GM12878 (cell line): ENCODE results near the gene GRIN2A. TPM values are rescaled to one million over a fixed set of nuclear protein-coding genes. Genes with fewer than 3 reads are reported as not detected.

Source experiments
- ATAC-seq: fragments of 200-7000 bp; cut with Tn5 transposase; 3 replicates; pipeline ENCODE4 v1.9.1; 2020; ENCODE audit warnings: mild to moderate bottlenecking, moderate library complexity
- BruUV-seq: library from RNA; stranded (reverse); fragments of 400-500 nt; replicated peaks from 2 replicates; lab custom pipeline; 2021; lab: Mats Ljungman, UMichigan
- CTCF ChIA-PET: fragments of 300-600 bp; sonication (Branson Sonifier 250); formaldehyde crosslinking; extraction: SDS; loops from one replicate; lab custom pipeline; 2021; ENCODE audit warnings: inconsistent platforms; lab: Yijun Ruan, JAX
- POLR2A ChIA-PET: fragments of 350-600 bp; formaldehyde crosslinking; extraction: SDS; loops from one replicate; lab custom pipeline; 2021; ENCODE audit warnings: inconsistent platforms; lab: Charles Lee
- RAD21 ChIA-PET: fragments of 300-600 bp; sonication (Branson Sonifier 250); formaldehyde crosslinking; loops from one replicate; lab custom pipeline; 2023; ENCODE audit warnings: antibody characterized with exemption; ENCODE audit not compliant: unreplicated experiment; lab: Charles Lee
- SMC1A ChIA-PET: fragments of 300-600 bp; sonication (Branson Sonifier 250); formaldehyde crosslinking; loops from one replicate; lab custom pipeline; 2023; ENCODE audit not compliant: unreplicated experiment, uncharacterized antibody; lab: Charles Lee
- DNase-seq: peaks from one replicate; pipeline ENCODE4 v3.0.0-alpha.2; 2011; ENCODE audit warnings: low read depth, low spot score
- FAIRE-seq: peaks from 3 replicates; lab custom pipeline; 2011; peaks lifted over from hg19 to GRCh38; lab: Jason Lieb, UNC
- H2AFZ ChIP-seq: 2 replicates; pipeline ENCODE4 v1.6.0; 2011; ENCODE audit warnings: low read depth, low read length, control low read depth; ENCODE audit not compliant: control insufficient read depth
- H3K27ac ChIP-seq: 2 replicates; pipeline ENCODE4 v1.5.1; 2011; ENCODE audit warnings: control low read depth; ENCODE audit not compliant: control insufficient read depth, insufficient read depth
- H3K27me3 ChIP-seq, 2 experiments: replicated peaks in 1 of 2; 2 replicates each; pipeline versions ENCODE4 v1.6.0 to v1.6.1; 2011; ENCODE audit warnings: low read length in 1 of 2; ENCODE audit not compliant: control insufficient read depth in 2 of 2, insufficient read depth in 2 of 2
- H3K36me3 ChIP-seq, 2 experiments: 2 replicates each; pipeline ENCODE4 v1.5.1; 2011; ENCODE audit warnings: low read length in 1 of 2; ENCODE audit not compliant: control insufficient read depth in 2 of 2, insufficient read depth in 2 of 2
- H3K4me1 ChIP-seq: 2 replicates; pipeline ENCODE4 v1.6.1; 2011; ENCODE audit warnings: mild to moderate bottlenecking, low read length, moderate library complexity, mixed read lengths; ENCODE audit not compliant: control insufficient read depth, insufficient read depth
- H3K4me2 ChIP-seq: 2 replicates; pipeline ENCODE4 v1.6.0; 2011; ENCODE audit warnings: control low read depth; ENCODE audit not compliant: control insufficient read depth, insufficient read depth
- H3K4me3 ChIP-seq: fragments of 200-600 bp; sonication (generic); 2 replicates; pipeline ENCODE4 v1.5.1; 2016
- H3K79me2 ChIP-seq: 2 replicates; pipeline ENCODE4 v1.6.0; 2011; ENCODE audit warnings: low read length; ENCODE audit not compliant: control insufficient read depth, insufficient read depth
- H3K9ac ChIP-seq: 2 replicates; pipeline ENCODE4 v1.8.0; 2011; ENCODE audit warnings: low read length, control low read depth, mixed read lengths; ENCODE audit not compliant: control insufficient read depth, insufficient read depth
- H3K9me3 ChIP-seq: replicated peaks from 3 replicates; pipeline ENCODE4 v1.5.1; 2011; ENCODE audit warnings: mild to moderate bottlenecking, low read length; ENCODE audit not compliant: control insufficient read depth, insufficient read depth
- H4K20me1 ChIP-seq: 2 replicates; pipeline ENCODE4 v1.6.0; 2011; ENCODE audit not compliant: control insufficient read depth, insufficient read depth
- BCL11A ChIP-seq: IDR thresholded peaks from 2 replicates; pipeline ENCODE4 v1.6.1; 2011; ENCODE audit warnings: low read depth, low read length
- ETV6 ChIP-seq, 2 experiments: fragments of 450-650 bp in 1 of 2; IDR thresholded peaks in 1 of 2; conservative IDR thresholded peaks in 1 of 2; 2 replicates each; pipeline ENCODE4 v1.6.1; 2014; ENCODE audit warnings: antibody characterized with exemption in 1 of 2, borderline replicate concordance in 1 of 2, low read depth in 1 of 2, mild to moderate bottlenecking in 1 of 2, moderate library complexity in 1 of 2
- NFXL1 ChIP-seq: fragments of 450-650 bp; IDR thresholded peaks from 2 replicates; pipeline ENCODE4 v1.6.1; 2017; ENCODE audit warnings: antibody characterized with exemption, mild to moderate bottlenecking, borderline replicate concordance
- POU2F2 ChIP-seq: IDR thresholded peaks from 3 replicates; pipeline ENCODE4 v1.6.1; 2011; ENCODE audit warnings: low read depth, mild to moderate bottlenecking, low read length, borderline replicate concordance
- RCOR1 ChIP-seq: conservative IDR thresholded peaks from 2 replicates; pipeline ENCODE4 v1.6.1; 2012; ENCODE audit warnings: low read depth, low read length, improper control_type of control experiment
- STAT1 ChIP-seq: fragments of 450-650 bp; conservative IDR thresholded peaks from 2 replicates; pipeline ENCODE4 v1.6.1; 2014; ENCODE audit warnings: antibody characterized with exemption, mild to moderate bottlenecking
- YBX1 ChIP-seq: fragments of 450-650 bp; IDR thresholded peaks from 2 replicates; pipeline ENCODE4 v1.6.1; 2016; ENCODE audit warnings: antibody characterized with exemption
- ZNF207 ChIP-seq: fragments of 450-650 bp; IDR thresholded peaks from 2 replicates; pipeline ENCODE4 v1.6.1; 2014; ENCODE audit warnings: antibody characterized with exemption, mild to moderate bottlenecking, borderline replicate concordance
- WGBS: methylation state at CpG from one replicate; pipeline ENCODE4 v1.1.6; 2016; ENCODE audit warnings: low lambda C conversion rate; ENCODE audit not compliant: insufficient replicate concordance, insufficient coverage; ENCODE audit errors: missing lambda C conversion rate; 5-methylcytosine and 5-hydroxymethylcytosine counted together
- in situ Hi-C: fragments of 300-500 bp; cut with MboI; formaldehyde crosslinking; loops from 9 replicates; pipeline ENCODE4 v1.14.3; 2018; ENCODE audit warnings: mixed read lengths
- intact Hi-C: fragments of 100-400 bp; cut with micrococcal nuclease; formaldehyde crosslinking; loops from one replicate; pipeline ENCODE4 v1.14.2; 2022; ENCODE audit not compliant: unreplicated experiment
- polyA plus RNA-seq, 11 experiments: library from polyadenylated mRNA; depleted of rRNA in 4 of 11; unstranded in 6 of 11; stranded (reverse) in 5 of 11; fragments of >200 nt; fragmentation: Nextera tagmentation in 4 of 11; fragmentation: Illumina TruSeq in 1 of 11; extraction: Ambion mirVana in 4 of 11; extraction: Trizol in 1 of 11; gene quantifications; 1 replicate in 1 of 11; 2 replicates in 10 of 11; pipeline versions ENCODE4 v1.2.1 to v1.2.3, GENCODE V29; 2011 to 2016; ENCODE audit warnings: inconsistent platforms in 2 of 11, missing spikeins in 2 of 11, low read depth in 1 of 11
- total RNA-seq, 4 experiments: library from RNA; depleted of rRNA in 3 of 4; stranded (reverse); fragments of >200 nt in 3 of 4; fragmentation: Illumina TruSeq in 1 of 4; extraction: Trizol in 1 of 4; gene quantifications; 2 replicates each; pipeline versions ENCODE4 v1.2.1 to v1.2.3, GENCODE V29; 2013 to 2021
- TF ChIP-seq, protein P1 (sequence below): IDR thresholded peaks from 2 replicates; pipeline ENCODE4 v1.6.1; 2011; ENCODE audit warnings: low read depth, low read length, improper control_type of control experiment, borderline replicate concordance
- TF ChIP-seq, protein P2 (sequence below): fragments of 450-650 bp; IDR thresholded peaks from 2 replicates; pipeline ENCODE4 v1.6.1; 2017; ENCODE audit warnings: mild to moderate bottlenecking, moderate library complexity
- TF ChIP-seq, protein P3 (sequence below): IDR thresholded peaks from 2 replicates; pipeline ENCODE4 v1.6.1; 2012; ENCODE audit warnings: low read depth, low read length, improper control_type of control experiment
- TF ChIP-seq, protein P4 (sequence below): fragments of 450-650 bp; IDR thresholded peaks from 2 replicates; pipeline ENCODE4 v1.6.1; 2016; ENCODE audit warnings: mild to moderate bottlenecking
- TF ChIP-seq, protein P5 (sequence below): fragments of 450-650 bp; IDR thresholded peaks from 2 replicates; pipeline ENCODE4 v1.6.1; 2018; ENCODE audit warnings: mild to moderate bottlenecking, low read depth, moderate library complexity; ENCODE audit not compliant: partially characterized antibody

The GRIN2A gene
- total and polyA plus RNA-seq, 10 of the 15 experiments (the other 5 are each of a cell fraction or from before 2014, with no cell fraction given): 2.4 to 13.3 (median 7.3) TPM

DNA sequence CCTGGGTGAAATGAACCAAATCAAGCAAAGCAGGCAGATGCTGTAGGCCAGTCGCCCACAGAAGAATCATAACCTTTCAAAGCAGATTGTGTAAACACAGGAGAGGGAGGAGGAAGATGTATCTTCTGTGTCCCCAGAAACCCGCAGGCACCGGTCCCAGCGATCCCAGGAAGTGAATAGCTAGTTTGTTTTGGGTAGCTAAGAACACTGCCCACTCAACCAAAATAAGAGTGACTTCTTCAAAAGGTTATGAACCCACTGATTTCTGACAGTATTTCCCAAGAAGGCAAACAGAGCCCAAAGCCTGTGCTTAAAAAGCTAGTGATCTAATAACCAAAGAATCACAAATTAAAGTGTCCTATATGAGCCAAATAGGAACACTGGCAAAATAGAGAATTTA lies 67.8 kb downstream of the GRIN2A start:
- H3K36me3 ChIP-seq: no peaks in the 10 kb centered on the region; a peak in 1 of 4 replicates
- TF ChIP-seq YBX1 (no peak), ETV6 (conservative IDR thresholded peaks at IDR 0.05 in 1 of 2, IDR thresholded peaks at IDR 0.05 in 1 of 2; ENCODE audit: borderline replicate concordance in 1 of 2, low read depth in 1 of 2) (no peak), BCL11A (no peak), NFXL1 (no peak), ZNF207 (no peak), RCOR1 (no peak), STAT1 (no peak), POU2F2 (no peak)
- TF ChIP-seq, protein P1, sequence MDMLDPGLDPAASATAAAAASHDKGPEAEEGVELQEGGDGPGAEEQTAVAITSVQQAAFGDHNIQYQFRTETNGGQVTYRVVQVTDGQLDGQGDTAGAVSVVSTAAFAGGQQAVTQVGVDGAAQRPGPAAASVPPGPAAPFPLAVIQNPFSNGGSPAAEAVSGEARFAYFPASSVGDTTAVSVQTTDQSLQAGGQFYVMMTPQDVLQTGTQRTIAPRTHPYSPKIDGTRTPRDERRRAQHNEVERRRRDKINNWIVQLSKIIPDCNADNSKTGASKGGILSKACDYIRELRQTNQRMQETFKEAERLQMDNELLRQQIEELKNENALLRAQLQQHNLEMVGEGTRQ: no peak
- TF ChIP-seq, protein P2, sequence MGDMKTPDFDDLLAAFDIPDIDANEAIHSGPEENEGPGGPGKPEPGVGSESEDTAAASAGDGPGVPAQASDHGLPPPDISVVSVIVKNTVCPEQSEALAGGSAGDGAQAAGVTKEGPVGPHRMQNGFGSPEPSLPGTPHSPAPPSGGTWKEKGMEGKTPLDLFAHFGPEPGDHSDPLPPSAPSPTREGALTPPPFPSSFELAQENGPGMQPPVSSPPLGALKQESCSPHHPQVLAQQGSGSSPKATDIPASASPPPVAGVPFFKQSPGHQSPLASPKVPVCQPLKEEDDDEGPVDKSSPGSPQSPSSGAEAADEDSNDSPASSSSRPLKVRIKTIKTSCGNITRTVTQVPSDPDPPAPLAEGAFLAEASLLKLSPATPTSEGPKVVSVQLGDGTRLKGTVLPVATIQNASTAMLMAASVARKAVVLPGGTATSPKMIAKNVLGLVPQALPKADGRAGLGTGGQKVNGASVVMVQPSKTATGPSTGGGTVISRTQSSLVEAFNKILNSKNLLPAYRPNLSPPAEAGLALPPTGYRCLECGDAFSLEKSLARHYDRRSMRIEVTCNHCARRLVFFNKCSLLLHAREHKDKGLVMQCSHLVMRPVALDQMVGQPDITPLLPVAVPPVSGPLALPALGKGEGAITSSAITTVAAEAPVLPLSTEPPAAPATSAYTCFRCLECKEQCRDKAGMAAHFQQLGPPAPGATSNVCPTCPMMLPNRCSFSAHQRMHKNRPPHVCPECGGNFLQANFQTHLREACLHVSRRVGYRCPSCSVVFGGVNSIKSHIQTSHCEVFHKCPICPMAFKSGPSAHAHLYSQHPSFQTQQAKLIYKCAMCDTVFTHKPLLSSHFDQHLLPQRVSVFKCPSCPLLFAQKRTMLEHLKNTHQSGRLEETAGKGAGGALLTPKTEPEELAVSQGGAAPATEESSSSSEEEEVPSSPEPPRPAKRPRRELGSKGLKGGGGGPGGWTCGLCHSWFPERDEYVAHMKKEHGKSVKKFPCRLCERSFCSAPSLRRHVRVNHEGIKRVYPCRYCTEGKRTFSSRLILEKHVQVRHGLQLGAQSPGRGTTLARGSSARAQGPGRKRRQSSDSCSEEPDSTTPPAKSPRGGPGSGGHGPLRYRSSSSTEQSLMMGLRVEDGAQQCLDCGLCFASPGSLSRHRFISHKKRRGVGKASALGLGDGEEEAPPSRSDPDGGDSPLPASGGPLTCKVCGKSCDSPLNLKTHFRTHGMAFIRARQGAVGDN: no peak
- TF ChIP-seq, protein P3, sequence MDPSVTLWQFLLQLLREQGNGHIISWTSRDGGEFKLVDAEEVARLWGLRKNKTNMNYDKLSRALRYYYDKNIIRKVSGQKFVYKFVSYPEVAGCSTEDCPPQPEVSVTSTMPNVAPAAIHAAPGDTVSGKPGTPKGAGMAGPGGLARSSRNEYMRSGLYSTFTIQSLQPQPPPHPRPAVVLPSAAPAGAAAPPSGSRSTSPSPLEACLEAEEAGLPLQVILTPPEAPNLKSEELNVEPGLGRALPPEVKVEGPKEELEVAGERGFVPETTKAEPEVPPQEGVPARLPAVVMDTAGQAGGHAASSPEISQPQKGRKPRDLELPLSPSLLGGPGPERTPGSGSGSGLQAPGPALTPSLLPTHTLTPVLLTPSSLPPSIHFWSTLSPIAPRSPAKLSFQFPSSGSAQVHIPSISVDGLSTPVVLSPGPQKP: no peak
- TF ChIP-seq, protein P4, sequence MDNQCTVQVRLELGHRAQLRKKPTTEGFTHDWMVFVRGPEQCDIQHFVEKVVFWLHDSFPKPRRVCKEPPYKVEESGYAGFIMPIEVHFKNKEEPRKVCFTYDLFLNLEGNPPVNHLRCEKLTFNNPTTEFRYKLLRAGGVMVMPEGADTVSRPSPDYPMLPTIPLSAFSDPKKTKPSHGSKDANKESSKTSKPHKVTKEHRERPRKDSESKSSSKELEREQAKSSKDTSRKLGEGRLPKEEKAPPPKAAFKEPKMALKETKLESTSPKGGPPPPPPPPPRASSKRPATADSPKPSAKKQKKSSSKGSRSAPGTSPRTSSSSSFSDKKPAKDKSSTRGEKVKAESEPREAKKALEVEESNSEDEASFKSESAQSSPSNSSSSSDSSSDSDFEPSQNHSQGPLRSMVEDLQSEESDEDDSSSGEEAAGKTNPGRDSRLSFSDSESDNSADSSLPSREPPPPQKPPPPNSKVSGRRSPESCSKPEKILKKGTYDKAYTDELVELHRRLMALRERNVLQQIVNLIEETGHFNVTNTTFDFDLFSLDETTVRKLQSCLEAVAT: no peak
- TF ChIP-seq, protein P5, sequence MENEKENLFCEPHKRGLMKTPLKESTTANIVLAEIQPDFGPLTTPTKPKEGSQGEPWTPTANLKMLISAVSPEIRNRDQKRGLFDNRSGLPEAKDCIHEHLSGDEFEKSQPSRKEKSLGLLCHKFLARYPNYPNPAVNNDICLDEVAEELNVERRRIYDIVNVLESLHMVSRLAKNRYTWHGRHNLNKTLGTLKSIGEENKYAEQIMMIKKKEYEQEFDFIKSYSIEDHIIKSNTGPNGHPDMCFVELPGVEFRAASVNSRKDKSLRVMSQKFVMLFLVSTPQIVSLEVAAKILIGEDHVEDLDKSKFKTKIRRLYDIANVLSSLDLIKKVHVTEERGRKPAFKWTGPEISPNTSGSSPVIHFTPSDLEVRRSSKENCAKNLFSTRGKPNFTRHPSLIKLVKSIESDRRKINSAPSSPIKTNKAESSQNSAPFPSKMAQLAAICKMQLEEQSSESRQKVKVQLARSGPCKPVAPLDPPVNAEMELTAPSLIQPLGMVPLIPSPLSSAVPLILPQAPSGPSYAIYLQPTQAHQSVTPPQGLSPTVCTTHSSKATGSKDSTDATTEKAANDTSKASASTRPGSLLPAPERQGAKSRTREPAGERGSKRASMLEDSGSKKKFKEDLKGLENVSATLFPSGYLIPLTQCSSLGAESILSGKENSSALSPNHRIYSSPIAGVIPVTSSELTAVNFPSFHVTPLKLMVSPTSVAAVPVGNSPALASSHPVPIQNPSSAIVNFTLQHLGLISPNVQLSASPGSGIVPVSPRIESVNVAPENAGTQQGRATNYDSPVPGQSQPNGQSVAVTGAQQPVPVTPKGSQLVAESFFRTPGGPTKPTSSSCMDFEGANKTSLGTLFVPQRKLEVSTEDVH: no peak
- in situ Hi-C loops: no loop called here
- H3K27ac ChIP-seq: no peak overlapping the region
- no peaks in the 10 kb centered on the region for H4K20me1 ChIP-seq
- no peaks in the 10 kb centered on the region for H3K79me2 ChIP-seq
- 30% methylated on average over 4 of the region's 4 CpGs for WGBS
- RAD21 ChIA-PET: no interaction called here
- BruUV-seq: no TSS peak
- H3K9me3 ChIP-seq: no peaks in the 10 kb centered on the region
- POLR2A ChIA-PET: no interaction called here
- H3K4me1 ChIP-seq: no peaks in the 10 kb centered on the region
- ATAC-seq (no peak), DNase-seq (no peak), FAIRE-seq (no peak)
- CTCF ChIA-PET: interaction anchor here (0.7 to 1.5 kb wide), 2 partner anchors 8 to 56 kb away, joined by 3 to 5 read pairs; no protein-coding TSS in a partner anchor
- SMC1A ChIA-PET: interaction anchor here (1.1 kb wide), 1 partner anchor 9 kb away, joined by 3 read pairs; no protein-coding TSS in a partner anchor
- no peak overlapping the region for H3K4me2 ChIP-seq
- no peak overlapping the region for H2AFZ ChIP-seq
- no peaks in the 10 kb centered on the region for H3K27me3 ChIP-seq
- H3K4me3 ChIP-seq: no peak overlapping the region
- intact Hi-C loops: no loop called here
- H3K9ac ChIP-seq: no peak overlapping the region
